ENCODE results near the gene NAA10. TPM values are rescaled to one million over a fixed set of nuclear protein-coding genes. Genes with fewer than 3 reads are reported as not detected.

NAA10 gene
- total RNA-seq, 4 donors from 2014 or later: 29.9 to 57.2 (median 47.4) TPM

DNA sequence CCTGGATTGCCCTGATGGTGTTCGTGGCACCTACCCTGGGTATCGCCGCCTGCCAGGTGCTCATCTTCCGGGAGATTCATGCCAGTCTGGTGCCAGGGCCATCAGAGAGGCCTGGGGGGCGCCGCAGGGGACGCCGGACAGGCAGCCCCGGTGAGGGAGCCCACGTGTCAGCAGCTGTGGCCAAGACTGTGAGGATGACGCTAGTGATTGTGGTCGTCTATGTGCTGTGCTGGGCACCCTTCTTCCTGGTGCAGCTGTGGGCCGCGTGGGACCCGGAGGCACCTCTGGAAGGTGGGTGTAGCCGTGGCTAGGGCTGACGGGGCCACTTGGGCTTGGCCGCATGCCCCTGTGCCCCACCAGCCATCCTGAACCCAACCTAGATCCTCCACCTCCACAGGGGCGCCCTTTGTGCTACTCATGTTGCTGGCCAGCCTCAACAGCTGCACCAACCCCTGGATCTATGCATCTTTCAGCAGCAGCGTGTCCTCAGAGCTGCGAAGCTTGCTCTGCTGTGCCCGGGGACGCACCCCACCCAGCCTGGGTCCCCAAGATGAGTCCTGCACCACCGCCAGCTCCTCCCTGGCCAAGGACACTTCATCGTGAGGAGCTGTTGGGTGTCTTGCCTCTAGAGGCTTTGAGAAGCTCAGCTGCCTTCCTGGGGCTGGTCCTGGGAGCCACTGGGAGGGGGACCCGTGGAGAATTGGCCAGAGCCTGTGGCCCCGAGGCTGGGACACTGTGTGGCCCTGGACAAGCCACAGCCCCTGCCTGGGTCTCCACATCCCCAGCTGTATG, 28.5 kb downstream of the NAA10 start:
- H3K9me3 ChIP-seq: no peaks in the 10 kb centered on the region
- no peaks in the 10 kb centered on the region for H3K27me3 ChIP-seq
- DNase-seq: no peak
- intact Hi-C loops (cut with DNase I; ENCODE audit: low total_unique reads) (no loop called here), in situ Hi-C loops (cut with MboI; ENCODE audit: low pct_ligation_motif_present in 1 of 4, low pct_unique_long_range_greater_than_20kb in 1 of 4, low sequenced_read_pairs in 3 of 4) (loop anchor here in 1 of 4 donors (25.0 kb wide), 1 partner anchor 94 kb away; no protein-coding TSS in a partner anchor)
- no peak overlapping the region for H3K27ac ChIP-seq
- H3K4me3 ChIP-seq: no peak overlapping the region
- no peaks in the 10 kb centered on the region for H3K36me3 ChIP-seq
- peaks cover 0 to 14% (median 3%) of the 10 kb centered on the region in 4 donors for H3K4me1 ChIP-seq
- TF ChIP-seq, protein P1, sequence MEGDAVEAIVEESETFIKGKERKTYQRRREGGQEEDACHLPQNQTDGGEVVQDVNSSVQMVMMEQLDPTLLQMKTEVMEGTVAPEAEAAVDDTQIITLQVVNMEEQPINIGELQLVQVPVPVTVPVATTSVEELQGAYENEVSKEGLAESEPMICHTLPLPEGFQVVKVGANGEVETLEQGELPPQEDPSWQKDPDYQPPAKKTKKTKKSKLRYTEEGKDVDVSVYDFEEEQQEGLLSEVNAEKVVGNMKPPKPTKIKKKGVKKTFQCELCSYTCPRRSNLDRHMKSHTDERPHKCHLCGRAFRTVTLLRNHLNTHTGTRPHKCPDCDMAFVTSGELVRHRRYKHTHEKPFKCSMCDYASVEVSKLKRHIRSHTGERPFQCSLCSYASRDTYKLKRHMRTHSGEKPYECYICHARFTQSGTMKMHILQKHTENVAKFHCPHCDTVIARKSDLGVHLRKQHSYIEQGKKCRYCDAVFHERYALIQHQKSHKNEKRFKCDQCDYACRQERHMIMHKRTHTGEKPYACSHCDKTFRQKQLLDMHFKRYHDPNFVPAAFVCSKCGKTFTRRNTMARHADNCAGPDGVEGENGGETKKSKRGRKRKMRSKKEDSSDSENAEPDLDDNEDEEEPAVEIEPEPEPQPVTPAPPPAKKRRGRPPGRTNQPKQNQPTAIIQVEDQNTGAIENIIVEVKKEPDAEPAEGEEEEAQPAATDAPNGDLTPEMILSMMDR (IDR thresholded peaks at IDR 0.05): no peak
- 82% methylated on average over 25 of the region's 27 CpGs; no CpG with 5 or more reads in 1 of the 2 donors for WGBS, 2 donors (ENCODE audit: low coverage in 1 of 2)

DNA sequence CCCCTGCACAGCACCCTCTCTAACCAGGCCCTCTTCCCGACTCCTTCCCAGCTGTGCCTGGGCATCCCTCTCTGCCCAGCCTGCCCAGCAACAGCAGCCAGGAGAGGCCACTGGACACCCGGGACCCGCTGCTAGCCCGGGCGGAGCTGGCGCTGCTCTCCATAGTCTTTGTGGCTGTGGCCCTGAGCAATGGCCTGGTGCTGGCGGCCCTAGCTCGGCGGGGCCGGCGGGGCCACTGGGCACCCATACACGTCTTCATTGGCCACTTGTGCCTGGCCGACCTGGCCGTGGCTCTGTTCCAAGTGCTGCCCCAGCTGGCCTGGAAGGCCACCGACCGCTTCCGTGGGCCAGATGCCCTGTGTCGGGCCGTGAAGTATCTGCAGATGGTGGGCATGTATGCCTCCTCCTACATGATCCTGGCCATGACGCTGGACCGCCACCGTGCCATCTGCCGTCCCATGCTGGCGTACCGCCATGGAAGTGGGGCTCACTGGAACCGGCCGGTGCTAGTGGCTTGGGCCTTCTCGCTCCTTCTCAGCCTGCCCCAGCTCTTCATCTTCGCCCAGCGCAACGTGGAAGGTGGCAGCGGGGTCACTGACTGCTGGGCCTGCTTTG, 29.2 kb downstream of the NAA10 start:
- H3K9me3 ChIP-seq: no peaks in the 10 kb centered on the region
- intact Hi-C loops (cut with DNase I; ENCODE audit: low total_unique reads) (no loop called here), in situ Hi-C loops (cut with MboI; ENCODE audit: low pct_ligation_motif_present in 1 of 4, low pct_unique_long_range_greater_than_20kb in 1 of 4, low sequenced_read_pairs in 3 of 4) (loop anchor here in 1 of 4 donors (25.0 kb wide), 1 partner anchor 93 kb away; no protein-coding TSS in a partner anchor)
- DNase-seq: no peak
- H3K27me3 ChIP-seq: no peaks in the 10 kb centered on the region
- WGBS, 2 donors (ENCODE audit: low coverage in 1 of 2): 92% methylated on average over 32 of the region's 32 CpGs; no CpG with 5 or more reads in 1 of the 2 donors
- H3K4me3 ChIP-seq: no peak overlapping the region
- H3K27ac ChIP-seq: no peak overlapping the region
- peaks cover 0 to 17% (median 6%) of the 10 kb centered on the region in 4 donors for H3K4me1 ChIP-seq
- no peak for TF ChIP-seq POLR2AphosphoS5 (IDR thresholded peaks at IDR 0.05)
- TF ChIP-seq, protein P1 (IDR thresholded peaks at IDR 0.05): no peak
- no peak for TF ChIP-seq POLR2A (IDR thresholded peaks at IDR 0.05)
- no peak for TF ChIP-seq EP300 (IDR thresholded peaks at IDR 0.05; ENCODE audit: low read depth)
- no peaks in the 10 kb centered on the region for H3K36me3 ChIP-seq

DNA sequence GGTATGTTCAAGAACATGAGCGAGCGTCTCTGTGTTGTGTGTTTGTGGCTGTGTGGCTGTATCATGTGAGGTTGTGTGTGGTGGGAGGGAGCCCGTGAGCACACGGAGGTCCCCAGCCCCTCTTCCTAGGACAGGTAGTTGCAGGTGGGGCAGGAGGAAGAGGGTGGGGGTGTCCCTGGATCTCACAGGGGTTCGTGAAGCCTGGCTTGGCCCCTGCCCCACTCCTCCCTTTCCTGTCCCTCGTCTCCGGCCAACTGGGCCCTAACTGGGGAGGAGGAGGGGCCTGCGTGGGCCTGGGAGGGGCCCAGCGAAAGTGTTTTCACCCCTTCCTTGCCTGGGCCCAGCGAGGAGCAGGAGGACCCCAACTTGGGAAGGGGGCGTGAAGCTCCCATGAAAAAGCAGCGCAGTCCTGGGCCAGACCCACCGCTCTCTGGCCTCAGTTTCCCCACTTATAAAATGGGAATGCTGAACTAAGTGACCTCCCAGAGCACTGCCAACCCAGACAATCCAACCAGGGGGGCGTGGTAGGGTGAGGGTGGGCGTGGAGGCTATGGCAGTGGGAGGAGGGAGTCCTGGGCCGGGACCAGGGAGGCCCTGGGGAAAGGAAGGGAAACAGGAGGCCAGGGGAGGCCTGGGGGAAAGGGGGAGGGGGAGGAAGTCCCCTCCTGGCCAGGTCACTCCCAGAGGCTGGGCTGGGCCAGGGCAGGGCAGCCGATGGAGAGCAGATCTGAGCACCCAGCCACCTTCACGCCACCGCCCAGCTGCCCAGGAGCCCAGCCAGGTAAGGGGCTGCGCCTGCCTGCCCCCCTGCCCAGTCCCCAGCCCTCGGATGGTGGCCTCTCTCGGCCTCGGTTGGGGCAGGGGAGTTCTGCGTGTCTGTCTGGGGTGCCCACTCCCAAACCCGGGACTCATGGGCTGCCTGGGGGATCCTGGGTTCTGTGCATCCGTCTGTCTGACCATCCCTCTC, 30.6 kb downstream of the NAA10 start, which contains the start of gene AVPR2:
Gene AVPR2 (plus strand): TSS at position 683 of the 967 bp plus-strand sequence. CDS start 473 bp downstream, outside the sequence.
- WGBS, 2 donors (ENCODE audit: low coverage in 1 of 2): 10 to 56% methylated on average over 2 to 26 of the region's 26 CpGs
- in situ Hi-C loops (cut with MboI; ENCODE audit: low pct_ligation_motif_present in 1 of 4, low pct_unique_long_range_greater_than_20kb in 1 of 4, low sequenced_read_pairs in 3 of 4): loop anchor here in 1 of 4 donors (25.0 kb wide), 1 partner anchor 92 kb away; no protein-coding TSS in a partner anchor
- intact Hi-C loops (cut with DNase I; ENCODE audit: low total_unique reads): no loop called here
- H3K36me3 ChIP-seq: no peaks in the 10 kb centered on the region
- no peak for DNase-seq
- no peaks in the 10 kb centered on the region for H3K9me3 ChIP-seq
- H3K27ac ChIP-seq: peak within 1 kb of the TSS in 1 of 4 donors; percentile 34
- H3K27me3 ChIP-seq: no peaks in the 10 kb centered on the region
- H3K4me1 ChIP-seq: peaks cover 0 to 17% (median 6%) of the 10 kb centered on the region in 4 donors
- TF ChIP-seq POLR2A (IDR thresholded peaks at IDR 0.05): no peak
- TF ChIP-seq, protein P1 (IDR thresholded peaks at IDR 0.05): no peak
- TF ChIP-seq EP300 (IDR thresholded peaks at IDR 0.05; ENCODE audit: low read depth): no peak
- no peak for TF ChIP-seq POLR2AphosphoS5 (IDR thresholded peaks at IDR 0.05)
- no peak within 1 kb of the TSS for H3K4me3 ChIP-seq
